Neutrophil (primary cell): ENCODE measurements around the gene SMAD3.

Experiments used
- H3K27ac ChIP-seq: fragments of 200-600 bp; sonication (generic); 2 replicates; pipeline ENCODE4 v1.5.1; 2016; ENCODE audit warnings: mild to moderate bottlenecking, moderate library complexity
- H3K27me3 ChIP-seq: fragments of 200-600 bp; sonication (generic); 2 replicates; pipeline ENCODE4 v1.6.0; 2016; ENCODE audit warnings: mild to moderate bottlenecking
- H3K36me3 ChIP-seq: fragments of 200-600 bp; sonication (generic); 2 replicates; pipeline ENCODE4 v1.5.1; 2017
- H3K4me1 ChIP-seq, 2 experiments: fragments of 200-600 bp in 1 of 2; sonication (generic) in 1 of 2; 1 replicate in 1 of 2; 2 replicates in 1 of 2; pipeline versions ENCODE4 v1.5.1 to v1.6.1; 2013 to 2016; ENCODE audit warnings: low read depth in 1 of 2, low read length in 1 of 2, mild to moderate bottlenecking in 1 of 2, moderate library complexity in 1 of 2; ENCODE audit not compliant: control insufficient read depth in 1 of 2, insufficient read depth in 1 of 2
- H3K4me3 ChIP-seq, 2 experiments: fragments of 200-600 bp in 1 of 2; sonication (generic) in 1 of 2; 1 replicate in 1 of 2; 2 replicates in 1 of 2; pipeline ENCODE4 v1.5.1; 2013 to 2016; ENCODE audit warnings: low read depth in 1 of 2, low read length in 1 of 2, mild to moderate bottlenecking in 1 of 2, moderate library complexity in 1 of 2
- H3K9me3 ChIP-seq: fragments of 200-600 bp; sonication (generic); 2 replicates; pipeline ENCODE4 v1.5.1; 2016
- TF ChIP-seq, protein P1 (sequence below): fragments of 200-600 bp; sonication (generic); IDR thresholded peaks from 2 replicates; pipeline ENCODE4 v1.5.1; 2016; ENCODE audit warnings: antibody characterized with exemption

Gene SMAD3

DNA sequence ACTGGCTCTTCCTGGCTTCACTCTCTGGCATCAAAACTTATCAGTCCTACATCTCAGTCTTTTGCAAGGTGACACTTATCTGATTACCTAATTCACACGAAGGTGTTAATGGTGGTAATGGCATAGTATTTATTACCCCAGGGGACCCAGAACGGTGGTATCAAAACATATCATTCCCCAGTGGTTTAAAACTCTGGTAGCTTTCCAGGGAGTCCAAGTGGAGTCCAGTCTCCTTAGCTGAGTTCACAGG lies 41.3 kb downstream of the SMAD3 start:
- Histone ChIP-seq H3K27ac (no peak overlapping the region), H3K27me3 (no peaks in the 10 kb centered on the region), H3K4me1 (peaks cover 21 to 36% of the 10 kb centered on the region in 2 experiments), H3K36me3 (no peaks in the 10 kb centered on the region), H3K9me3 (no peaks in the 10 kb centered on the region), H3K4me3 (no peak overlapping the region)
- TF ChIP-seq, protein P1, sequence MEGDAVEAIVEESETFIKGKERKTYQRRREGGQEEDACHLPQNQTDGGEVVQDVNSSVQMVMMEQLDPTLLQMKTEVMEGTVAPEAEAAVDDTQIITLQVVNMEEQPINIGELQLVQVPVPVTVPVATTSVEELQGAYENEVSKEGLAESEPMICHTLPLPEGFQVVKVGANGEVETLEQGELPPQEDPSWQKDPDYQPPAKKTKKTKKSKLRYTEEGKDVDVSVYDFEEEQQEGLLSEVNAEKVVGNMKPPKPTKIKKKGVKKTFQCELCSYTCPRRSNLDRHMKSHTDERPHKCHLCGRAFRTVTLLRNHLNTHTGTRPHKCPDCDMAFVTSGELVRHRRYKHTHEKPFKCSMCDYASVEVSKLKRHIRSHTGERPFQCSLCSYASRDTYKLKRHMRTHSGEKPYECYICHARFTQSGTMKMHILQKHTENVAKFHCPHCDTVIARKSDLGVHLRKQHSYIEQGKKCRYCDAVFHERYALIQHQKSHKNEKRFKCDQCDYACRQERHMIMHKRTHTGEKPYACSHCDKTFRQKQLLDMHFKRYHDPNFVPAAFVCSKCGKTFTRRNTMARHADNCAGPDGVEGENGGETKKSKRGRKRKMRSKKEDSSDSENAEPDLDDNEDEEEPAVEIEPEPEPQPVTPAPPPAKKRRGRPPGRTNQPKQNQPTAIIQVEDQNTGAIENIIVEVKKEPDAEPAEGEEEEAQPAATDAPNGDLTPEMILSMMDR: no peak

DNA sequence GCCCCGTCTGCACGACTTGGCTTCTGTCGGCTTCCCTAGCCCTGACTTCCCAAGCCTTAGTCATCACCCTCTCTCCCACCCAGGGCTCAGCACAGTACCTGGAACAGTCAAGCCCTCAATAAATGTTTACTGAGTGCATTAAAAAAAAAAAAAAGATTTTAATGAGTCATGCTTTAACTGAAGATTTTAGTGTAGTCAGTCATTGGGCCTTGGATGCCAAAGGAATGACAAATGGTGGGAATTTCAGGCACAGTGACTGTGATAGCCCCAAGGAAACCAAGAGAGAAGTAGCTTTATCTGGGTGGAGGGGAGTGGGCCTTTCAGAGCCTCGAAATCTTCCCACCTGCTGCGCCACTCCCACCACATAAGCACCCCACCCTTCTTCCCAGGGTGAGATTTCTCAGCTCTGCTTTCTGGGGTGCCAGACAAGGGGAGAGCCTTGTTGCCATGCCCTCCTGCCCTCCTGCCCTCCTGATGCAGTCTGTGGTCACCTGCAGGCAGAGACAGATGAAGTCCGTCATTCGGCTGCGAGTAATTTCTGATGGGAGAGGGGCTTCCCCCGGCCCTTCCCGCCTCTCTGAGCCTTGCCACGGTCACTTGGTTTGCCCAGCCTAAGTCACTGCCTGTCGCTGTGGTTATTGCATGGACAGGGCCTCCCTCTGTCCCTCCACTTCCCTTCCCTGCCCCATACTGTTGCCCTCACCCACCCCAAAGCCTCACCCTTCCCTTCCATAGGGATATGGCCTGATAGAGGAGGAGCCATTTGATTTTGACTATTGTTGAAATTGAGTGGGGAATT lies 41.8 kb downstream of the SMAD3 start:
- no peaks in the 10 kb centered on the region for H3K9me3 ChIP-seq
- H3K27ac ChIP-seq: no peak overlapping the region
- TF ChIP-seq, protein P1: no peak
- H3K36me3 ChIP-seq: no peaks in the 10 kb centered on the region
- H3K4me1 ChIP-seq: peaks cover 21 to 36% of the 10 kb centered on the region in 2 experiments
- H3K4me3 ChIP-seq: no peak overlapping the region
- no peaks in the 10 kb centered on the region for H3K27me3 ChIP-seq

DNA sequence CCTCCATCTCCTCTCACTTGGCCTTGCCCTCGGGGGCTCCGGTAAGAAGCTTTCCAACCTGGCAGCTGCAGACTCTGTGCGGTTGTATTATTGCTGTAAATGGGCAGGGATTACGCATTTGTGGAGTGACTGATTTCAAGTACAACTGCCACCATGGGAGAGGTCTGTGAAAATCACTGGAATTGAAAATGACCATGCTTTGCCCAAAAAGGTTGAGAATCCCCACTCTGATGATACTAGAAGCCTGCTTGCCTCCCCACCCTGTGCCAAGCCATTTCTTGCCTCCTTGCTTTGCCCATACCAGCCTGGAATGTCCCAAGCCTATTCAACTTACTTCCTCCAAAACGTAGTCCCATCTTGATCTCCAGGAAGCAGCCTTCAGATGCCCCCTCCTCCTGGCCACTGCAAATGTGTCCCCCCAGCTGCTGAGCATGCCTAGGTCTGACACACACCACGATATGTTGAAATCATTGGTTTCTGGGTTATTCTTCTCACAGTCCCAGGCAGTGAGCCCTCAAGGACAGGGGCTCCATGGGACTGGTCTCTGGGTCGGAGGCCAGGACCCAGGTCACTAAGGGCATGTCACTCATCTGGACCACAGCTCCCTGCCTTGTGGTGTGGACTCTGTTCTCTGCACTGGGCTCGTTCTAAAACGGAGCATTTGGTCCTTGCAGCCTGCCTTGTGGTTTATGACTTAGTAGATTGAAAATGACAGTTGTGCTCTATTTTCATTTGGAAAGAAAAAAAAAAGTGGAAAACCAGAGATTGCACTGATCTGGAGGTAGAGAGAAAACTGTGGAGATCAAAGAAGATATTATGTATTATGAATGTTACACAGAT lies 42.9 kb downstream of the SMAD3 start:
- Histone ChIP-seq H3K4me3 (no peak overlapping the region), H3K27ac (no peak overlapping the region), H3K9me3 (no peaks in the 10 kb centered on the region), H3K27me3 (no peaks in the 10 kb centered on the region), H3K4me1 (peaks cover 21 to 32% of the 10 kb centered on the region in 2 experiments), H3K36me3 (no peaks in the 10 kb centered on the region)
- TF ChIP-seq, protein P1: no peak

DNA sequence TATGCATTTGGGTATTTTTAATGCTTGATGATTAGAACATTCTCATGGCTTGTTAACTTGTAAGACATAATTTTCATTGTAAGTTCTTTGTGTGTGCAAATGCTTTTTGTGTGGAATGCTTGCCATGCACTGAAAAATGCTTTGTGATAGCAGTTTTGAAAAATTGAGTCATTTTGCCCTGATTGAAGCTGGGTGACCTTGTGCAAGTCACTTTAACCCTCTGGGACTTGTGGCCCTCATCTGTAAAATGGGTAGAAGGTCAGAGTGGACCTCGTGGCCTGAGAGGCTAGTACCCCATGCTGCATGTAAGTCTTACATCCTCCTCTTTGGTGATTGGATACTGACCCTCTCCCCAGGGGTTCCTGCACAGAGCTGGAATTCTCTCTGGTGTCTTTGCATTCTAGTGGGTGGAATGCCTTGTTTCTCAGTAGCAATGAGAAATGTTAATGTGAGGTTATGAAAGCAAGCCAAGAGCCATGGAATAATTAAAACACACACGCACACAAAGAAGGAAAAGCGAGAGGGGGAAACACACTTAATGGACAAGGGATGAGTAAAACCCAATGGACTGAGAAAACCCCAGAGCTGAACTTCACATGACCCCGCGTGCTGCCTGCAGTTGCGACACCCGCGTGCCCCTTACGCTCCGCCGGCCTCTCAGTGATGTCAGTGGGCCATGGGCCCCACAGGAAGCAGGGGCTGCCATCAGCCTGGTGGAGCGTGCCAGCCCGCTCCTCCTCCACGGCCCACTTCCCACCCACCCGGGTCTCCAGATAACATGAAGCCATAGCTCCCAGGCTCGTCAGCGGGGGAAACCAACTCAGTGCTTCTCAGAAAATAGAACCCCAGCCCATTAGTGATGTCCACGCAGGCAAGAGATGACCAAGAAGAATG lies 44.0 kb downstream of the SMAD3 start:
- H3K27me3 ChIP-seq: no peaks in the 10 kb centered on the region
- H3K9me3 ChIP-seq: no peaks in the 10 kb centered on the region
- H3K27ac ChIP-seq: no peak overlapping the region
- no peak overlapping the region for H3K4me3 ChIP-seq
- TF ChIP-seq, protein P1: no peak
- peaks cover 10 to 24% of the 10 kb centered on the region in 2 experiments for H3K4me1 ChIP-seq
- H3K36me3 ChIP-seq: no peaks in the 10 kb centered on the region

DNA sequence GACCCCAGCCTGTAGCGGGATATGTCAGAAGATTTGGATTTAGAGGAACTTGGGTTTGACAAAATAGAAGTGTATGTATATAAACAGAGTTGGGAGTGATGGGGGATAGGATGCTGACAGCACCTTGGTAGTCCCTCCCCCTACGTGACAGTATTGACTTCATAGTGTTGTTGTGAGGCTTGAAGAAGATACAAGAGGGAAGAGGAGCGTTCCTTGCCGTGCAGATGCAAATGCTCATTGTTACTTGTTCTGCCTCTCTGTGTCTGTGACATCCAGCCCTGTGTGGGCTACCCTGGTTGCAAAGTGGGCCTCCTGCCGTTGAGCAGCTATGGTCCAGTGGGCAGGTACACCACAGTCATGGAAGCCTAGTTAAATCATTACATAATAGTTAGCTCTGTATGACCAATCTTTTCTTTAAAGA lies 45.0 kb downstream of the SMAD3 start:
- Histone ChIP-seq H3K4me1 (peaks cover 8 to 19% of the 10 kb centered on the region in 2 experiments), H3K4me3 (no peak overlapping the region), H3K27me3 (no peaks in the 10 kb centered on the region), H3K36me3 (no peaks in the 10 kb centered on the region), H3K9me3 (no peaks in the 10 kb centered on the region), H3K27ac (no peak overlapping the region)
- TF ChIP-seq, protein P1: no peak
